Measurements from ENCODE around the gene TUBGCP4.

DNA sequence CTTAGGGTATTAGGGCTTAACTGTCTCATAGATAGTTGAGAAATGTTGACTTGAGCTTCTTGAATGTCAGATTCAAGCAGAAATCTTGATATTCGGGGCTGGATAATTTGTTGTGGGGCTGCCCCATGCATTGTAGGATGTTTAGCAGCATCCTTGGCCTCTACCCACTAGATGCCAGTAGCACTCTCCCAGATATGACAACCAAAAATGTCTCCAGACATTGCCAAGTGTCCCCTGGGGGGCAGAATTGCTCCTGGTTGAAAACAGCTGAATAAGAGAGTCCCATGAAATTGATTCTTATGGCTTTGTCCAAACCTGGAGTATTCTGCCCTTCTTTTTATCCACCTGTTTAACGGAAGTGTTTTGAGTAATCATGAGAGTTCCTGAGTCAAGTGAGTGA lies 24.6 kb upstream of the TUBGCP4 start:
- no peak for TF ChIP-seq POLR2A (IDR thresholded peaks at IDR 0.05)
- TF ChIP-seq, protein P1, sequence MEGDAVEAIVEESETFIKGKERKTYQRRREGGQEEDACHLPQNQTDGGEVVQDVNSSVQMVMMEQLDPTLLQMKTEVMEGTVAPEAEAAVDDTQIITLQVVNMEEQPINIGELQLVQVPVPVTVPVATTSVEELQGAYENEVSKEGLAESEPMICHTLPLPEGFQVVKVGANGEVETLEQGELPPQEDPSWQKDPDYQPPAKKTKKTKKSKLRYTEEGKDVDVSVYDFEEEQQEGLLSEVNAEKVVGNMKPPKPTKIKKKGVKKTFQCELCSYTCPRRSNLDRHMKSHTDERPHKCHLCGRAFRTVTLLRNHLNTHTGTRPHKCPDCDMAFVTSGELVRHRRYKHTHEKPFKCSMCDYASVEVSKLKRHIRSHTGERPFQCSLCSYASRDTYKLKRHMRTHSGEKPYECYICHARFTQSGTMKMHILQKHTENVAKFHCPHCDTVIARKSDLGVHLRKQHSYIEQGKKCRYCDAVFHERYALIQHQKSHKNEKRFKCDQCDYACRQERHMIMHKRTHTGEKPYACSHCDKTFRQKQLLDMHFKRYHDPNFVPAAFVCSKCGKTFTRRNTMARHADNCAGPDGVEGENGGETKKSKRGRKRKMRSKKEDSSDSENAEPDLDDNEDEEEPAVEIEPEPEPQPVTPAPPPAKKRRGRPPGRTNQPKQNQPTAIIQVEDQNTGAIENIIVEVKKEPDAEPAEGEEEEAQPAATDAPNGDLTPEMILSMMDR (IDR thresholded peaks at IDR 0.05): no peak

All from right lobe of liver (tissue), 4 donors.